BE2C (cell line): ENCODE results near the gene BICDL1.
A peak's percentile ranks its signal among the peaks of the same experiment; 100 is the strongest.

Experiments
- DNase-seq: peaks from one replicate; pipeline ENCODE4 v3.0.0-alpha.2; 2020
- H3K27me3 ChIP-seq: fragments of 250-450 bp; sonication (Bioruptor Pico); 2 replicates; pipeline ENCODE4 v1.5.1; 2020; ENCODE audit warnings: mild to moderate bottlenecking
- H3K36me3 ChIP-seq: fragments of 250-450 bp; sonication (Bioruptor Pico); 2 replicates; pipeline ENCODE4 v1.5.1; 2020; ENCODE audit warnings: mild to moderate bottlenecking
- H3K4me1 ChIP-seq: fragments of 250-450 bp; sonication (Bioruptor Pico); 2 replicates; pipeline ENCODE4 v1.5.1; 2020
- H3K4me3 ChIP-seq: 2 replicates; pipeline ENCODE4 v1.5.1; 2011; ENCODE audit warnings: low read depth, low read length
- H3K9me3 ChIP-seq: fragments of 250-450 bp; sonication (Bioruptor Pico); 2 replicates; pipeline ENCODE4 v1.5.1; 2020
- CTCF ChIP-seq: IDR thresholded peaks from 2 replicates; pipeline ENCODE4 v1.5.1; 2012; ENCODE audit warnings: mild to moderate bottlenecking, low read depth, low read length

Gene BICDL1

GRCh38 chr12:120085920-120086645 is 97.0 kb downstream of the BICDL1 start:
- no peak for TF ChIP-seq CTCF
- Histone ChIP-seq H3K9me3 (no peaks in the 10 kb centered on the region), H3K4me1 (peaks cover under 1% of the 10 kb centered on the region; the same call in 1 of the 2 replicates), H3K36me3 (no peaks in the 10 kb centered on the region), H3K4me3 (peak overlapping the region; percentile 33), H3K27me3 (no peaks in the 10 kb centered on the region)
- DNase-seq = no peak

GRCh38 chr12:120086801-120087621 is 98.0 kb downstream of the BICDL1 start:
- TF ChIP-seq CTCF = peak; percentile 95
- Histone ChIP-seq H3K4me1 (peaks cover 2% of the 10 kb centered on the region; the same call in 1 of the 2 replicates), H3K36me3 (no peaks in the 10 kb centered on the region; the same call in 1 of the 2 replicates), H3K27me3 (no peaks in the 10 kb centered on the region), H3K4me3 (peak overlapping the region; percentile 71), H3K9me3 (no peaks in the 10 kb centered on the region)
- peak; percentile 99 for DNase-seq

GRCh38 chr12:120089105-120089504 is 100.1 kb downstream of the BICDL1 start:
- Histone ChIP-seq H3K36me3 (peaks cover 3% of the 10 kb centered on the region; the same call in 1 of the 2 replicates), H3K9me3 (no peaks in the 10 kb centered on the region), H3K27me3 (no peaks in the 10 kb centered on the region), H3K4me1 (peaks cover 13% of the 10 kb centered on the region), H3K4me3 (no peak overlapping the region)
- DNase-seq = no peak
- TF ChIP-seq CTCF = no peak

- Histone ChIP-seq H3K4me3 (no peak overlapping the region), H3K9me3 (no peaks in the 10 kb centered on the region), H3K36me3 (peaks cover 7% of the 10 kb centered on the region), H3K27me3 (no peaks in the 10 kb centered on the region), H3K4me1 (peaks cover 19% of the 10 kb centered on the region)
- no peak for TF ChIP-seq CTCF
- no peak for DNase-seq
These were observed 100.8 kb downstream of the BICDL1 start for GRCh38 chr12:120089796-120090195.

GRCh38 chr12:120090206-120090605 is 101.2 kb downstream of the BICDL1 start:
- no peak for TF ChIP-seq CTCF
- H3K9me3 ChIP-seq = no peaks in the 10 kb centered on the region
- no peaks in the 10 kb centered on the region for H3K27me3 ChIP-seq
- peaks cover 8% of the 10 kb centered on the region for H3K36me3 ChIP-seq
- no peak overlapping the region for H3K4me3 ChIP-seq
- peaks cover 21% of the 10 kb centered on the region for H3K4me1 ChIP-seq
- no peak for DNase-seq
